SKM-1 treated with dmso at 0.1 percent for 144 hours (cell line): ENCODE data around the gene ANKRD42.

Source experiments
- DNase-seq: peaks from one replicate; lab custom pipeline; 2025; ENCODE audit not compliant: unreplicated experiment; lab: John Stamatoyannopoulos, UW

Gene ANKRD42

DNA sequence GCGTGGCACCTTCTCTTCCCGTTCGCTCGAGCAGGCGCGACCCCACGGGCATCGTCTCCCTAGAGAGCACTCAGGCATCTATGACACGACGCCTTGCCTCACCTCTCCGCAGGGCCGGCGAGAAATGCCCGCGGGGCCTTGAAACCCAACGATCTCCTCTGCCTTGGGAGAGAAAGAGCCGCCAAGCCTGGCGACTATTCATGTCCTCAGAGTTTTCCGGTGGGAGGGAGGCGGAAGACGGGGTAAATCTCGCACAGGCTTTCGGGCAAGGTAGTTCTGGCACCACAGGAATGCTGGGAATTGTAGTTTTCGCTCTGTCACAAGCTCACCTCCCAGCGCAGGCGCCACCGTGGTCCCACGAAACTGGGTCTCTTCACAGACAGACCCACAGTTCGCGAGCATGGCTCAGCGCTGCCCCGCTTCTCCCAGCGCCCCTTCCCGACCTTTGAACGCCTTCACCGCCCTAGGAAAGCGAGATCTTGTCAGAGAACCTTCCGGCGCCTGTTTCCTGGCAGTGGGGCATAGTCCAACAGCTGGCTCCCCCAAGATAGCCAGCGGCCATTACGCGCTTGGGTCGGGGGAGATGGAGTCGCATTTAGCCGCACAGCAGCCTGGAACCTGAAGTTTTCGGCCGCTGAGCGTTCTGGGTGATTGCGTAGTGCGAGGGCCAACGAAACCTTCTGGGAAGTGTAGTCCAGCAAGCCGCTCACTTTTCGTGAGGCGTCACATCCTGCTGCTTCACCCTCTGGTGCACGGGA lies 92.4 kb downstream of the ANKRD42 start, which contains the start of gene CCDC90B:
Gene CCDC90B (minus strand): TSS at position 597 of the 758 bp plus-strand sequence. CDS start 395 bp downstream, at position 202.
- peak; percentile 94 for DNase-seq

GRCh38 chr11:83287631-83288030 lies 94.1 kb downstream of the ANKRD42 start:
- DNase-seq, result no peak

DNA sequence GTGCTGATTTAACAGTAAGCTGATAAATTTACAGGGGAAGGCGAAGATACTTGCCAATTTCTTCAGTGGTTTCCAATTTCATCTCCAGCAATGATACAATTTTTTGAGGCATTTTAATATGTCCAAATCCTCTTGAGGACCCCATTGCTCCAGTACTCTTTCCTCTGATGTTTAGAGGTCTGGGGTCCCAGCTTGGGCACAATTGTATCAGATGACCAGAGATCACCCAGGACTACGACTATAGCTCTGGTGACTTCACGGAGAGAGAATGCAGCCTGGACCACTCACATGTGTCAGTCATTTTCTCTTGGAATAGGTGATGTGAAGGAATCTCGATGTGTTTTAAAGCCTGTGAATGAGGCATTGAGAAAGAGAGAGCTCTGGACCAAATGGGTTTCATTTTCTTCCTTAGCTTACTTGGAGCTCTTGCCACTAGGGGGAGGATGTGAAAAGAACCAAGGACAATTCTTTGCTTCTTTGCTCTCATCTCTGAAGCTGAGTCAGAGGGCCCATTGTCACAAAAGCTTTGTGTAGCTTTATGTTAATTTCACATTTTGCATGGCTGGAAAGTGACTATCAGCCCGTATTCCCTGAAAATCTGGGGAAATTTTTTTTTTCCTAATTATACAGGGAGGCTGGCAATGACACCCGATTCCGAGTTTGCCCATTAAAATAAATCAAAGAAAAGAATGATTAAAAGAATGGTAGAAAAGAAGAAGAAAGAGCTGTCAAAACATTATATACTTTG lies 99.4 kb downstream of the ANKRD42 start:
- peak; percentile 43 for DNase-seq

GRCh38 chr11:83293457-83293774 lies 99.9 kb downstream of the ANKRD42 start:
- no peak for DNase-seq

- DNase-seq, result no peak
Measured at GRCh38 chr11:83294208-83294607, 100.7 kb downstream of the ANKRD42 start.
